Naive thymus-derived CD8-positive, alpha-beta T cell (primary cell): ENCODE measurements around the gene NLGN4X. TPM values are rescaled to one million over a fixed set of nuclear protein-coding genes. Genes with fewer than 3 reads are reported as not detected.

Experiments
- ATAC-seq, 2 donors: fragments of 150-1000 bp; cut with Tn5 transposase in 1 of 2; sonication (Bioruptor Pico), chemical (Tn5 transposase) in 1 of 2; 1 replicate in 1 of 2; 2 replicates in 1 of 2; pipeline ENCODE4 v1.10.0; 2021; ENCODE audit warnings: mild to moderate bottlenecking in 2 of 2, moderate library complexity in 2 of 2
- POLR2A ChIA-PET: fragments of 350-600 bp; sonication (Branson Sonifier 250); formaldehyde crosslinking; loops from one replicate; lab custom pipeline; 2021; ENCODE audit warnings: antibody characterized with exemption; lab: Charles Lee
- DNase-seq, 10 donors: peaks; one replicate each; pipeline versions ENCODE4 v3.0.0 to v3.0.0-alpha.2; 2020 to 2022
- H3K27ac Mint-ChIP-seq, 10 donors: one replicate each; pipeline ENCODE4 v1.8.0; 2020 to 2022; ENCODE audit warnings: mild to moderate bottlenecking in 10 of 10, mixed read lengths in 10 of 10, moderate library complexity in 4 of 10, inconsistent platforms in 1 of 10
- H3K27me3 Mint-ChIP-seq, 5 donors: one replicate each; pipeline ENCODE4 v1.8.0; 2021 to 2022; ENCODE audit warnings: mixed read lengths in 5 of 5
- H3K36me3 Mint-ChIP-seq, 3 donors: one replicate each; pipeline ENCODE4 v1.8.0; 2020 to 2022; ENCODE audit warnings: mixed read lengths in 3 of 3, mild to moderate bottlenecking in 2 of 3, inconsistent platforms in 1 of 3
- H3K4me1 Mint-ChIP-seq, 4 donors: one replicate each; pipeline ENCODE4 v1.8.0; 2021 to 2022; ENCODE audit warnings: mixed read lengths in 4 of 4
- H3K4me3 Mint-ChIP-seq, 10 donors: one replicate each; pipeline ENCODE4 v1.8.0; 2020 to 2022; ENCODE audit warnings: mild to moderate bottlenecking in 10 of 10, mixed read lengths in 10 of 10, moderate library complexity in 6 of 10, inconsistent platforms in 1 of 10
- H3K9me3 Mint-ChIP-seq, 9 donors: one replicate each; pipeline ENCODE4 v1.8.0; 2020 to 2022; ENCODE audit warnings: mixed read lengths in 9 of 9, mild to moderate bottlenecking in 3 of 9, inconsistent platforms in 1 of 9, moderate library complexity in 1 of 9
- polyA plus RNA-seq, 3 donors: library from polyadenylated mRNA; unstranded; fragments of 300-500 nt; fragmentation: Illumina TruSeq; gene quantifications; one replicate each; pipeline ENCODE4 v1.2.3, GENCODE V29; 2021
- total RNA-seq, 8 experiments: library from RNA in 2 of 8; stranded (reverse) in 2 of 8; gene quantifications; one replicate each; pipeline ENCODE4 v1.2.3 and lab custom pipeline; 2021 to 2026

The NLGN4X gene
- total and polyA plus RNA-seq, 5 experiments from 2014 or later, result not detected

GRCh38 chrX:6132970-6133369 is 95.7 kb downstream of the NLGN4X start:
- POLR2A ChIA-PET, result no interaction called here
- peaks cover 0 to 6% (median 0%) of the 10 kb centered on the region in 9 donors for H3K9me3 Mint-ChIP-seq
- H3K27ac Mint-ChIP-seq, result no peak overlapping the region
- ATAC-seq (no peak), DNase-seq (no peak)
- H3K4me1 Mint-ChIP-seq, result no peaks in the 10 kb centered on the region
- H3K4me3 Mint-ChIP-seq, result no peak overlapping the region
- H3K36me3 Mint-ChIP-seq, result no peaks in the 10 kb centered on the region
- H3K27me3 Mint-ChIP-seq, result no peaks in the 10 kb centered on the region

- H3K4me1 Mint-ChIP-seq, result no peaks in the 10 kb centered on the region
- no peak for DNase-seq
These were observed 97.4 kb downstream of the NLGN4X start for GRCh38 chrX:6131287-6131686.

GRCh38 chrX:6129195-6129594 is 99.5 kb downstream of the NLGN4X start:
- no peak overlapping the region for H3K27ac Mint-ChIP-seq
- POLR2A ChIA-PET, result no interaction called here

More at GRCh38 chrX:6131287-6131686, 97.4 kb downstream of the NLGN4X start:
- Mint-ChIP-seq H3K27me3 (no peaks in the 10 kb centered on the region), H3K4me3 (no peak overlapping the region), H3K36me3 (no peaks in the 10 kb centered on the region), H3K9me3 (peaks cover 0 to 5% (median 0%) of the 10 kb centered on the region in 9 donors), H3K27ac (no peak overlapping the region)
- no peak for ATAC-seq
- POLR2A ChIA-PET, result no interaction called here

GRCh38 chrX:6120329-6120728 is 108.3 kb downstream of the NLGN4X start:
- H3K27ac Mint-ChIP-seq, result no peak overlapping the region
- H3K4me1 Mint-ChIP-seq, result no peaks in the 10 kb centered on the region
- POLR2A ChIA-PET, result no interaction called here
- peaks cover 0 to 16% (median 0%) of the 10 kb centered on the region in 5 donors for H3K27me3 Mint-ChIP-seq
- no peak for DNase-seq
- H3K9me3 Mint-ChIP-seq, result peaks cover 0 to 22% (median 0%) of the 10 kb centered on the region in 9 donors
- ATAC-seq, result no peak
- no peak overlapping the region for H3K4me3 Mint-ChIP-seq
- no peaks in the 10 kb centered on the region for H3K36me3 Mint-ChIP-seq

More at GRCh38 chrX:6129195-6129594, 99.5 kb downstream of the NLGN4X start:
- ATAC-seq (no peak), DNase-seq (no peak)
- no peaks in the 10 kb centered on the region for H3K4me1 Mint-ChIP-seq
- no peaks in the 10 kb centered on the region for H3K36me3 Mint-ChIP-seq
- no peak overlapping the region for H3K4me3 Mint-ChIP-seq
- H3K9me3 Mint-ChIP-seq, result peaks cover 0 to 5% (median 0%) of the 10 kb centered on the region in 9 donors
- no peaks in the 10 kb centered on the region for H3K27me3 Mint-ChIP-seq

GRCh38 chrX:6095469-6095868 is 133.2 kb downstream of the NLGN4X start:
- Mint-ChIP-seq H3K36me3 (peaks cover 0 to 5% (median 0%) of the 10 kb centered on the region in 3 donors), H3K4me1 (no peaks in the 10 kb centered on the region), H3K4me3 (no peak overlapping the region), H3K9me3 (peaks cover 0 to 12% (median 2%) of the 10 kb centered on the region in 9 donors), H3K27me3 (no peaks in the 10 kb centered on the region), H3K27ac (no peak overlapping the region)
- POLR2A ChIA-PET, result no interaction called here
- no peak for DNase-seq
- ATAC-seq, result no peak

- no peaks in the 10 kb centered on the region for H3K4me1 Mint-ChIP-seq
- POLR2A ChIA-PET, result no interaction called here
- ATAC-seq, result no peak
These were observed 154.1 kb downstream of the NLGN4X start for GRCh38 chrX:6074532-6074931.

GRCh38 chrX:6071731-6072130 is 156.9 kb downstream of the NLGN4X start:
- POLR2A ChIA-PET, result no interaction called here
- DNase-seq (no peak), ATAC-seq (no peak)
- H3K9me3 Mint-ChIP-seq, result peaks cover 0 to 7% (median 0%) of the 10 kb centered on the region in 9 donors
- H3K27ac Mint-ChIP-seq, result no peak overlapping the region
- H3K4me1 Mint-ChIP-seq, result no peaks in the 10 kb centered on the region
- peaks cover 0 to 3% (median 0%) of the 10 kb centered on the region in 5 donors for H3K27me3 Mint-ChIP-seq
- no peaks in the 10 kb centered on the region for H3K36me3 Mint-ChIP-seq
- no peak overlapping the region for H3K4me3 Mint-ChIP-seq

More at GRCh38 chrX:6074532-6074931, 154.1 kb downstream of the NLGN4X start:
- no peaks in the 10 kb centered on the region for H3K36me3 Mint-ChIP-seq
- H3K4me3 Mint-ChIP-seq, result no peak overlapping the region
- no peak overlapping the region for H3K27ac Mint-ChIP-seq
- H3K27me3 Mint-ChIP-seq, result peaks cover 0 to 1% (median 0%) of the 10 kb centered on the region in 5 donors
- no peak for DNase-seq
- peaks cover 0 to 7% (median 0%) of the 10 kb centered on the region in 9 donors for H3K9me3 Mint-ChIP-seq

GRCh38 chrX:6067600-6067999 is 161.1 kb downstream of the NLGN4X start:
- Mint-ChIP-seq H3K9me3 (peaks cover 0 to 8% (median 0%) of the 10 kb centered on the region in 9 donors), H3K4me3 (no peak overlapping the region), H3K36me3 (peaks cover 0 to 2% (median 0%) of the 10 kb centered on the region in 3 donors), H3K27ac (no peak overlapping the region), H3K4me1 (no peaks in the 10 kb centered on the region), H3K27me3 (peaks cover 0 to 3% (median 0%) of the 10 kb centered on the region in 5 donors)
- DNase-seq, result no peak
- no peak for ATAC-seq
- POLR2A ChIA-PET, result no interaction called here

- H3K4me3 Mint-ChIP-seq, result no peak overlapping the region
- H3K9me3 Mint-ChIP-seq, result peaks cover 0 to 3% (median 0%) of the 10 kb centered on the region in 9 donors
- H3K27me3 Mint-ChIP-seq, result no peaks in the 10 kb centered on the region
- H3K36me3 Mint-ChIP-seq, result no peaks in the 10 kb centered on the region
- H3K27ac Mint-ChIP-seq, result no peak overlapping the region
- DNase-seq (no peak), ATAC-seq (no peak)
- POLR2A ChIA-PET, result no interaction called here
- no peaks in the 10 kb centered on the region for H3K4me1 Mint-ChIP-seq
These were observed 175.5 kb downstream of the NLGN4X start for GRCh38 chrX:6053141-6053540.

- ATAC-seq (no peak), DNase-seq (no peak)
- H3K4me1 Mint-ChIP-seq, result no peaks in the 10 kb centered on the region
- no peaks in the 10 kb centered on the region for H3K27me3 Mint-ChIP-seq
- POLR2A ChIA-PET, result no interaction called here
- H3K9me3 Mint-ChIP-seq, result no peaks in the 10 kb centered on the region
- H3K36me3 Mint-ChIP-seq, result no peaks in the 10 kb centered on the region
- no peak overlapping the region for H3K27ac Mint-ChIP-seq
- H3K4me3 Mint-ChIP-seq, result no peak overlapping the region
These were observed 176.4 kb downstream of the NLGN4X start for GRCh38 chrX:6052111-6052745.

- H3K27ac Mint-ChIP-seq, result no peak overlapping the region
These were observed 179.5 kb downstream of the NLGN4X start for GRCh38 chrX:6049132-6049531.

GRCh38 chrX:6041630-6042029 is 187.0 kb downstream of the NLGN4X start:
- DNase-seq (no peak), ATAC-seq (no peak)
- H3K4me1 Mint-ChIP-seq, result no peaks in the 10 kb centered on the region
- no peak overlapping the region for H3K4me3 Mint-ChIP-seq
- no peaks in the 10 kb centered on the region for H3K27me3 Mint-ChIP-seq
- POLR2A ChIA-PET, result no interaction called here
- peaks cover 0 to 15% (median 0%) of the 10 kb centered on the region in 9 donors for H3K9me3 Mint-ChIP-seq
- peaks cover 0 to 4% (median 0%) of the 10 kb centered on the region in 3 donors for H3K36me3 Mint-ChIP-seq
- no peak overlapping the region for H3K27ac Mint-ChIP-seq

More at GRCh38 chrX:6049132-6049531, 179.5 kb downstream of the NLGN4X start:
- POLR2A ChIA-PET, result no interaction called here
- no peak for DNase-seq
- Mint-ChIP-seq H3K4me1 (no peaks in the 10 kb centered on the region), H3K27me3 (no peaks in the 10 kb centered on the region), H3K36me3 (no peaks in the 10 kb centered on the region), H3K9me3 (no peaks in the 10 kb centered on the region), H3K4me3 (no peak overlapping the region)
- no peak for ATAC-seq

- H3K9me3 Mint-ChIP-seq, result no peaks in the 10 kb centered on the region
- no peaks in the 10 kb centered on the region for H3K36me3 Mint-ChIP-seq
- no peak overlapping the region for H3K27ac Mint-ChIP-seq
- H3K4me1 Mint-ChIP-seq, result no peaks in the 10 kb centered on the region
- peaks cover 0 to 1% (median 0%) of the 10 kb centered on the region in 5 donors for H3K27me3 Mint-ChIP-seq
- no peak overlapping the region for H3K4me3 Mint-ChIP-seq
- ATAC-seq (no peak), DNase-seq (no peak)
- POLR2A ChIA-PET, result no interaction called here
These were observed 199.7 kb downstream of the NLGN4X start for GRCh38 chrX:6029014-6029413.

GRCh38 chrX:6026980-6027379 is 201.7 kb downstream of the NLGN4X start:
- no peak for DNase-seq
- no peak overlapping the region for H3K4me3 Mint-ChIP-seq
- no peaks in the 10 kb centered on the region for H3K4me1 Mint-ChIP-seq
- H3K9me3 Mint-ChIP-seq, result no peaks in the 10 kb centered on the region
- peaks cover 0 to 7% (median 3%) of the 10 kb centered on the region in 5 donors for H3K27me3 Mint-ChIP-seq
- POLR2A ChIA-PET, result no interaction called here
- no peak overlapping the region for H3K27ac Mint-ChIP-seq
- no peaks in the 10 kb centered on the region for H3K36me3 Mint-ChIP-seq
- ATAC-seq, result no peak
